GM10248 (cell line): ENCODE measurements around the gene SPOCK3.

Experiments
- CTCF ChIA-PET: fragments of 300-600 bp; sonication (Branson Sonifier 250); formaldehyde crosslinking; extraction: SDS; loops from one replicate; lab custom pipeline; 2021; ENCODE audit warnings: antibody characterized with exemption; lab: Yijun Ruan, JAX
- POLR2A ChIA-PET: fragments of 350-650 bp; sonication (Branson Sonifier 250); formaldehyde crosslinking; extraction: SDS; loops from one replicate; lab custom pipeline; 2020; ENCODE audit warnings: antibody characterized with exemption; lab: Yijun Ruan, JAX
- DNase-seq: peaks from one replicate; pipeline ENCODE4 v3.0.0; 2012; ENCODE audit errors: extremely low spot score
- TF ChIP-seq, protein P1 (sequence below): IDR thresholded peaks from 2 replicates; pipeline ENCODE4 v1.5.1; 2012; ENCODE audit warnings: mild to moderate bottlenecking, low read depth; ENCODE audit errors: extremely low read depth, missing control alignments, control extremely low read depth

The SPOCK3 gene

DNA sequence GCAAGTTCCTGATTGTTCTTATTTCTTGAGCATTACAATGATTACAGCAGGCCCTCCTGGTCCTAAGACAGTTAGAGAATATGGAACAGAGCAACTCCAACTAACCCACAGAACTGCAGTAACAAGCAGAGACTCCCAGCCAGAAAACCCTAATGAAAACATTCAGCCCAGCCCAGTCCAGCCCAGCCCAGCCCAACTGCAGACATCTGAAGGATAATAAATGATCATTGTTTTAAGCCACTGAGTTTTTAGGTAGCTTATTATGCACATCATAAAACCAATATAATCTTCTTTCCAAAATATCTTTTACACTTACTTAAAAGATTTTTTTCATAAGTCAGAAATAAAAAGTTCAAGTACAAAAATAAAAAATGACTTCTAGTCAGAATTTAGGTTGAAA, 51.3 kb downstream of the SPOCK3 start:
- CTCF ChIA-PET = no interaction called here
- POLR2A ChIA-PET = no interaction called here
- TF ChIP-seq, protein P1, sequence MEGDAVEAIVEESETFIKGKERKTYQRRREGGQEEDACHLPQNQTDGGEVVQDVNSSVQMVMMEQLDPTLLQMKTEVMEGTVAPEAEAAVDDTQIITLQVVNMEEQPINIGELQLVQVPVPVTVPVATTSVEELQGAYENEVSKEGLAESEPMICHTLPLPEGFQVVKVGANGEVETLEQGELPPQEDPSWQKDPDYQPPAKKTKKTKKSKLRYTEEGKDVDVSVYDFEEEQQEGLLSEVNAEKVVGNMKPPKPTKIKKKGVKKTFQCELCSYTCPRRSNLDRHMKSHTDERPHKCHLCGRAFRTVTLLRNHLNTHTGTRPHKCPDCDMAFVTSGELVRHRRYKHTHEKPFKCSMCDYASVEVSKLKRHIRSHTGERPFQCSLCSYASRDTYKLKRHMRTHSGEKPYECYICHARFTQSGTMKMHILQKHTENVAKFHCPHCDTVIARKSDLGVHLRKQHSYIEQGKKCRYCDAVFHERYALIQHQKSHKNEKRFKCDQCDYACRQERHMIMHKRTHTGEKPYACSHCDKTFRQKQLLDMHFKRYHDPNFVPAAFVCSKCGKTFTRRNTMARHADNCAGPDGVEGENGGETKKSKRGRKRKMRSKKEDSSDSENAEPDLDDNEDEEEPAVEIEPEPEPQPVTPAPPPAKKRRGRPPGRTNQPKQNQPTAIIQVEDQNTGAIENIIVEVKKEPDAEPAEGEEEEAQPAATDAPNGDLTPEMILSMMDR = no peak
- DNase-seq = no peak

DNA sequence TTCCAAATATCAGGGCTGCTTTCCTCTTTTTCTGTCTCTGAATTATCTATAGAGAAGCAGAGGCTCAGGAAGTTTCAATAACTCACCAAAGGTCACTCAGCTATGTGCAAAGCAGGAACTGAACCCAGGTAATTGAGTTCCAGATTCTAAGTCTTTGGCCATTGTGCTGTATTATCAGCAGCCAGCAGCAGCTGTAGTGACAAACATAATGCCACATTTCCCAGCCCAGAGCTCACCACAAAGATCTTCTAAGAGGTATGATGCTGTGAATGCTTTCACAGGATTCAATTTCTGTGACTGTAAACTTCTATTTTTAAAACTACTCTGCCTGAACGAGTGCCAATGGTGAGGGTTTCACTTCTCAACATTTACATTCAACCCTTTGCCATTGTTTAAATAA, 56.4 kb downstream of the SPOCK3 start:
- TF ChIP-seq, protein P1 = no peak
- POLR2A ChIA-PET = no interaction called here
- CTCF ChIA-PET = interaction anchor here (0.9 to 1.4 kb wide), 3 partner anchors 14 to 18 kb away, joined by 3 to 4 read pairs (median 3); no protein-coding TSS in a partner anchor
- DNase-seq = no peak

DNA sequence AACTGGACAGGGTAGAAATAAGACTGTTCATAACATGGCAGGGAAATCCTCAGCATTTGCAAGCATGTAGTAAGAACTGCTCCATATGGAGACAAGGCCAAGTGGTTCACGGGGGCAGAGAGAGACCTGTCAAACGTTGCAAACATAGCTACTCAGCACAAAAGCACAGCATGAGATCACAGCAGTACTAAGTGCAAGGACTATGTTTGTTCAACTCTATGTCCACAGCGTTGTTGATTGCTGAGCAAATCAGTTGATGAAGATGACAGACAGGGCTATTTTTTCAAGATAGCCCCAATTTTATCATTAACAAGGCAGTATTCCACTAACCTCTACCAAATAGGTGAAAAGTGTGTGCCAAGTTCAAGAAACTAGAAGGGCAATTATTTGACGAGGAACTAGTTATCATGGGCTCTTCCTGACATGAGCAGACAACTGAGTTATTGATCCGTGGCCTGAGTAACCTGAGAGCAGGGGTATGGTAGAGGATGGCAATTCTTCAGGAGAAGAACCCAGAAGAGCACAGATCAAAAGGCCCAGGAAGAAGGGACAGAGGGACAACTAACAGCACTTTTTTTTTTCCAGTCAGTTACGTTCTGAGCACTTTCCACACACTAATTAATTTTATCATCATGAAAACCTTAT, 57.4 kb downstream of the SPOCK3 start:
- CTCF ChIA-PET = interaction anchor here (1.3 to 1.4 kb wide), 2 partner anchors 16 to 19 kb away, joined by 3 to 4 read pairs; no protein-coding TSS in a partner anchor
- TF ChIP-seq, protein P1 = no peak
- DNase-seq = no peak
- POLR2A ChIA-PET = no interaction called here

DNA sequence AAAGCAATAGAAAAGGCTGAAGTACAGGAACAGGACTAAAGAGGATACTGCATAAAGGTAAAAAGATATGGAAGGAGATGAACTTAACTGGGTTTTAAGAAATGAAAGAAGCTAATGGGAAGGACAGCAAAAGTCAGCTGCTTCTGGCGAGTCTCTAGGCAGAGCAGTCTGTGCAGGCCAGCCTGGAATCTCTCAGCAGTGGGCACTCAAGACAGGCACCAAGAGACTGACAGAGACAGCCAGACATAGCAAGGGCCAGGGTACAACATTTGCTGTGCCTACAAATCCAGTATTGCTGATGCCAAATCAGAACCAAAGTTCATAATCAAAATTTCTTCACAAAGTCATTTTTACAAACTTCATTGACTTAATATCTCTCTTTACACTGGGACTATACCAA, 62.4 kb downstream of the SPOCK3 start:
- ChIA-PET POLR2A (no interaction called here), CTCF (no interaction called here)
- no peak for DNase-seq
- TF ChIP-seq, protein P1 = no peak

DNA sequence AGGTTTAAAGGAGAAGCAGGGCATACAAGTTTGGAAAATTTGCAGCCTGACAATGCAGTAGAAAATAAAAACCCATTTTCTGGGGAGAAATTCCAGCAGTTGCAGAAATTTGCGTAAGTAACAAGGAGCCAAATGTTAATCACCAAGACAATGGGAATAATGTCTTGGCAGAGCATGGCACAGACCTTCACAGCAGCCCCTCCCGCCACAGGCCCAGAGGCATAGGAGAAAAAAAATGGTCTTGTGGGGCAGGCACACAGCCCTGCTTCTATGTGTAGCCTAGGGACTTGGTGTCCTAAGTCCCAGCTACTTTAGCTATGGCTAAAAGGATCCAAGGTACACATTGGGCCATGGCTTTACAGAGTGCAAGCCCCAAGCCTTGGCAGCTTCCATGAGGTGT, 65.7 kb downstream of the SPOCK3 start:
- no peak for DNase-seq
- TF ChIP-seq, protein P1 = no peak
- ChIA-PET CTCF (interaction anchor here (1.2 kb wide), 1 partner anchor 13 kb away, joined by 3 read pairs; no protein-coding TSS in a partner anchor), POLR2A (no interaction called here)

DNA sequence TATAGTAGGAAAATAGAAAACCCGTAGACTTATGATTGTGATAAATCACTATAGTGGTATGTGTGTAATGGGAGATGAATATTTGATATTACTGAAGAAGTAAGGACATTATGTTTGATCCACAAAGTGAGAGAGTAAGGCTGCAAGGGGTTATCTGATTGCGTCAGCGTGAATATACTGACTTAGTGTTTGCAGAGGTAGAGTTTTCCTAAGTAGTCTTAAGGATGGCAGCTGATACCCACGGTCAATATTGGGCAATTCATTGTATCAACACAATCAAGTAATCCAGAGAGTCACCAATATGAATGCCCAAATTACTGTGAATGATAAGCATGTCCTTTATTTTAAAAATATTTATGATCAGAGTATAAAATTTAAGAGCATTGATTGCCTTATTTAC, 83.7 kb downstream of the SPOCK3 start:
- TF ChIP-seq, protein P1 = no peak
- no peak for DNase-seq
- ChIA-PET CTCF (no interaction called here), POLR2A (no interaction called here)
